ENCODE measurements around the gene DCAF7. TPM values are rescaled to one million over a fixed set of nuclear protein-coding genes. Genes with fewer than 3 reads are reported as not detected.

DCAF7 gene
- total RNA-seq, 1 donor from 2014 or later: 103 TPM

- intact Hi-C loops (cut with micrococcal nuclease): no loop called here
- no peak overlapping the region for H3K4me3 Mint-ChIP-seq
- TF ChIP-seq CTCF (IDR thresholded peaks at IDR 0.05): no peak
- ChIA-PET POLR2A (no interaction called here), CTCF (interaction anchor here (0.9 kb wide), 1 partner anchor 10 kb away, joined by 3 read pairs; no protein-coding TSS in a partner anchor)
- no peaks in the 10 kb centered on the region for H3K36me3 Mint-ChIP-seq (ENCODE audit: low read depth)
- DNase-seq (no peak), ATAC-seq (ENCODE audit: low read depth) (no peak)
- H3K27me3 Mint-ChIP-seq: peaks cover 20% of the 10 kb centered on the region
- peaks cover 3% of the 10 kb centered on the region for H3K4me1 Mint-ChIP-seq
- no peak overlapping the region for H3K27ac Mint-ChIP-seq
- peaks cover 7% of the 10 kb centered on the region for H3K9me3 Mint-ChIP-seq
These were observed 43.6 kb upstream of the DCAF7 start for GRCh38 chr17:63506627-63507026.

GRCh38 chr17:63511331-63511730 is 38.9 kb upstream of the DCAF7 start:
- intact Hi-C loops (cut with micrococcal nuclease): no loop called here
- ATAC-seq (ENCODE audit: low read depth): no peak
- Mint-ChIP-seq H3K4me1 (no peaks in the 10 kb centered on the region), H3K36me3 (ENCODE audit: low read depth) (no peaks in the 10 kb centered on the region), H3K27me3 (peaks cover 7% of the 10 kb centered on the region), H3K9me3 (no peaks in the 10 kb centered on the region), H3K4me3 (no peak overlapping the region), H3K27ac (no peak overlapping the region)
- ChIA-PET POLR2A (no interaction called here), CTCF (no interaction called here)
- no peak for DNase-seq
- TF ChIP-seq CTCF (IDR thresholded peaks at IDR 0.05): no peak

GRCh38 chr17:63512388-63512787 is 37.9 kb upstream of the DCAF7 start:
- Mint-ChIP-seq H3K36me3 (ENCODE audit: low read depth) (no peaks in the 10 kb centered on the region), H3K27me3 (peaks cover 9% of the 10 kb centered on the region), H3K27ac (no peak overlapping the region), H3K4me1 (no peaks in the 10 kb centered on the region), H3K9me3 (no peaks in the 10 kb centered on the region), H3K4me3 (no peak overlapping the region)
- DNase-seq (no peak), ATAC-seq (ENCODE audit: low read depth) (no peak)
- TF ChIP-seq CTCF (IDR thresholded peaks at IDR 0.05): no peak
- ChIA-PET CTCF (no interaction called here), POLR2A (no interaction called here)
- intact Hi-C loops (cut with micrococcal nuclease): no loop called here

GRCh38 chr17:63512896-63513644 is 37.2 kb upstream of the DCAF7 start:
- H3K36me3 Mint-ChIP-seq (ENCODE audit: low read depth): no peaks in the 10 kb centered on the region
- intact Hi-C loops (cut with micrococcal nuclease): no loop called here
- no peak for TF ChIP-seq CTCF (IDR thresholded peaks at IDR 0.05)
- peaks cover 9% of the 10 kb centered on the region for H3K27me3 Mint-ChIP-seq
- no peak overlapping the region for H3K27ac Mint-ChIP-seq
- no peak overlapping the region for H3K4me3 Mint-ChIP-seq
- DNase-seq (no peak), ATAC-seq (ENCODE audit: low read depth) (no peak)
- no peaks in the 10 kb centered on the region for H3K4me1 Mint-ChIP-seq
- CTCF ChIA-PET: no interaction called here
- POLR2A ChIA-PET: no interaction called here
- no peaks in the 10 kb centered on the region for H3K9me3 Mint-ChIP-seq

- H3K4me3 Mint-ChIP-seq: no peak overlapping the region
- H3K27me3 Mint-ChIP-seq: peaks cover 9% of the 10 kb centered on the region
- no peak for ATAC-seq (ENCODE audit: low read depth)
- CTCF ChIA-PET: no interaction called here
- H3K27ac Mint-ChIP-seq: no peak overlapping the region
- POLR2A ChIA-PET: no interaction called here
- H3K36me3 Mint-ChIP-seq (ENCODE audit: low read depth): no peaks in the 10 kb centered on the region
- no peak for TF ChIP-seq CTCF (IDR thresholded peaks at IDR 0.05)
- intact Hi-C loops (cut with micrococcal nuclease): no loop called here
- no peaks in the 10 kb centered on the region for H3K4me1 Mint-ChIP-seq
- no peaks in the 10 kb centered on the region for H3K9me3 Mint-ChIP-seq
- no peak for DNase-seq
These were observed 35.8 kb upstream of the DCAF7 start for GRCh38 chr17:63514477-63514876.

All from activated B cell treated with CpG ODN at 0.5 μM for 24 hours (primary cell).